Muscle of leg (tissue), 16 donors: ENCODE measurements around the gene OR1S1. TPM values are rescaled to one million over a fixed set of nuclear protein-coding genes. Genes with fewer than 3 reads are reported as not detected.
"Not testable (repeated sequence)": the region's sequence is repeated elsewhere in the genome, so short reads cannot be mapped to it uniquely, and the experiment has no call there.

Source experiments
- DNase-seq: peaks from one replicate; pipeline ENCODE4 v3.0.0; 2013
- H3K27ac ChIP-seq: one replicate; pipeline ENCODE4 v1.5.1; 2013; ENCODE audit warnings: mild to moderate bottlenecking, low read length, control low read depth
- H3K27me3 ChIP-seq: one replicate; pipeline ENCODE4 v1.6.1; 2013; ENCODE audit warnings: low read length; ENCODE audit not compliant: control insufficient read depth, insufficient read depth
- H3K36me3 ChIP-seq: one replicate; pipeline ENCODE4 v1.6.1; 2013; ENCODE audit warnings: low read length; ENCODE audit not compliant: control insufficient read depth, insufficient read depth
- H3K4me1 ChIP-seq: one replicate; pipeline ENCODE4 v1.6.1; 2013; ENCODE audit warnings: low read length; ENCODE audit not compliant: control insufficient read depth, insufficient read depth
- H3K4me3 ChIP-seq: one replicate; pipeline ENCODE4 v1.5.1; 2013; ENCODE audit warnings: low read length, control low read depth
- H3K9me3 ChIP-seq: replicated peaks from 2 replicates; pipeline ENCODE4 v1.6.1; 2013; ENCODE audit warnings: low read depth, low read length; ENCODE audit not compliant: control insufficient read depth
- WGBS: methylation state at CpG from one replicate; pipeline ENCODE4 v1.1.5; 2013; ENCODE audit warnings: missing lambda C conversion rate; ENCODE audit not compliant: insufficient coverage; 5-methylcytosine and 5-hydroxymethylcytosine counted together
- long read RNA-seq, 11 donors: transcript quantifications; one replicate each; lab custom pipeline, GENCODE V29; 2026
- polyA plus RNA-seq, 8 donors: library from polyadenylated mRNA; unstranded; fragments of 120-200 nt; gene quantifications; one replicate each; pipeline versions ENCODE4 v1.2.1 to v1.2.3, GENCODE V29; 2013; ENCODE audit warnings: inconsistent platforms in 1 of 8, low replicate concordance in 1 of 8; ENCODE audit not compliant: insufficient read length in 8 of 8, insufficient read depth in 1 of 8
- total RNA-seq: library from RNA; stranded (reverse); fragments of 120-200 nt; gene quantifications from one replicate; pipeline ENCODE4 v1.2.4, GENCODE V29; 2013

Gene OR1S1
- total RNA-seq (not detected), polyA plus RNA-seq (not detected)
- long read RNA-seq, donor 1: 0 reads
- long read RNA-seq, donor 2: 0 reads
- long read RNA-seq, donor 3: 0 reads
- long read RNA-seq, donor 4: 0 reads
- long read RNA-seq, donor 5: 0 reads
- long read RNA-seq, donor 6: 0 reads
- long read RNA-seq, donor 7: 0 reads
- long read RNA-seq, donor 8: 0 reads
- long read RNA-seq, donor 9: 0 reads
- long read RNA-seq, donor 10: 0 reads
- long read RNA-seq, donor 11: 0 reads

DNA sequence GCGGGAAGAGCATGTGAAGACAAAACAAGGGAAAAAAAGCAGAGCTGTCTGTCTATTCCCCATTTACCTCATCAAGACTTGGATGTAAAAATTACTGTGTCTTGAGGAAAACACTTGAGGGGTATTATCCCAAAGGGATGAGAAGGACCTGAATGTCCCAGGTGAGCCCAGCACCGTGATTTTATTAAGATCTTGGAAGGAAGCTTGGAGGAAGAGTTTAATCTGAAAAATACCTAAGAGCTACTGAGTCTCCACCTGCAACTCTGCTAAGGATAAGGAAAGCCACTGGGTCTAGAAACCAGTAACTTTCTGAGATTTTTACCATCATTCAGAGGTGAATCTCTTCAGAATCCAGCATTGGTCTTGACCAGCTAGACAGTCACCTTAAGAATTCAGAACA, at the start of gene OR1S1:
OR1S1 (plus strand) TSS at position 301 of the 400 bp plus-strand sequence.
- not testable (repeated sequence) for H3K27ac ChIP-seq, H3K36me3 ChIP-seq, H3K9me3 ChIP-seq, H3K27me3 ChIP-seq, H3K4me3 ChIP-seq, DNase-seq, H3K4me1 ChIP-seq
- no CpG with 5 or more reads among the region's 2 CpGs for WGBS

DNA sequence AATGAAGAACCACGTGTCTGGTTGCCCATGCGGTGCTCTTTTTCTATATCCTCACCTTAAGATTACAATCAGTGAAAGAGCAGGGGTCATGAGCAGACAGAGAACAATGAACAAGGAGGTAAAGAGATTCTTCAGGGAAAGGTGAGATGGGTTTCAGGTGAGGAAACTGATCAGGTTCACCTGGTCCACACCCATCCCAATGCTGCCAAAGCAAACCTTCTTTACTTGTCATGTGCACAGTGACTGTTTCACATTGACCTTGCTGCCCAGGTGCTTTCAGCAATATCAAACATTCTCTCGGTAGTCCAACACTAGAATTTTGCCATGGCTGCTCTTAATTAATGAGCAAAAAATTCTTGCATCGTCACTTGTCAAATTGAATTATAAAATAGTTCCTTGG, 48.1 kb upstream of the OR1S1 start:
- H3K36me3 ChIP-seq: no peaks in the 10 kb centered on the region
- H3K4me3 ChIP-seq: no peak overlapping the region
- H3K27ac ChIP-seq: no peak overlapping the region
- no peak for DNase-seq
- 84% methylated on average over 2 of the region's 4 CpGs for WGBS
- no peaks in the 10 kb centered on the region for H3K9me3 ChIP-seq
- H3K27me3 ChIP-seq: no peaks in the 10 kb centered on the region
- no peaks in the 10 kb centered on the region for H3K4me1 ChIP-seq

DNA sequence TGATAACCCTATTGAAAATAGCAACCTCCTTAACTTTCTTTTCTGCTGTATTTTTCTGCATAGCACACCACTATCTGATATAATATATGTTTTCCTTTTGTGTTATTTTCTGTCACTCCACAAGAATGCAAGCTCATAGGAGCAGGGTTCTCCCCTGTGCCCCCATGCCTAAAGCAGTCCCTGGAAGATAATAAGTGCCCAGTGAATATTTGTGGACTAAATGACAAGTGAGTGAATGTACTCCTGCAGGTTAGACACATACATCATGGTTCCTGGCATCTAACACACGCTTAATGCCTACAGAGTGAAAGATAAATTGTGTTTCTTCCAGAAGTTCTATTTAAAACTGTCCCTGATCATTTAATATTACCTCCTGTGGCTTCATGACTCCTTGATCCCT, 47.5 kb upstream of the OR1S1 start:
- H3K36me3 ChIP-seq: no peaks in the 10 kb centered on the region
- H3K27me3 ChIP-seq: no peaks in the 10 kb centered on the region
- WGBS: no CpG with 5 or more reads among the region's 1 CpG
- DNase-seq: no peak
- no peaks in the 10 kb centered on the region for H3K9me3 ChIP-seq
- no peak overlapping the region for H3K27ac ChIP-seq
- no peak overlapping the region for H3K4me3 ChIP-seq
- H3K4me1 ChIP-seq: no peaks in the 10 kb centered on the region

DNA sequence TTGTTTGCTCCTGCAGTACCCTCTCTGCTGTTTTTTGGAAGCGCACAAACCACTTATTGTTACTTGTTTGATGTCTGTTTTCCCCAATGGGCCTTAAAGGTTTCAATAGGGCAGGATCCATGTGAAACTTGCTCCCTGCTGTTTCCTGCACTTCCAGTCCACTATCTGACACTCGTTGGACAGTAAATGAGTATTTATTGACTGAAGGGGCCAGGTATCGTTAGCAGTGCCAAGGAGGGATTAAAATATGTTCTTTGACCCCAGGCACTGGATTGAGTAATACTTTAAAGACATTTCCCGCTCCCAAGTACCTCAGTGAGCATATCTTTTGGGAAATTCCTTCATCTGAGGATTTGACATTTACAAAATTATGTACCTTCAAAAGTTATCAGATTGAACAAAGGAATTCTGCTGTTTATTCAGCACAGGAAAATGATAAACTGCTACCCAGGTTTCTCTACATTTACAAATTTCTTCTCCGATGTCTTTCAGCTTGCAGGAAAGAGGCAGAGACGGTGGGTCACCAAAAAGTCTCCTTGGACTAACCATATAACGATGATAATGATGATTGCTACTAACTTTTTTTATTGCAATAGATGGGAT, 46.9 kb upstream of the OR1S1 start:
- Histone ChIP-seq H3K4me1 (no peaks in the 10 kb centered on the region), H3K4me3 (no peak overlapping the region), H3K27me3 (no peaks in the 10 kb centered on the region), H3K36me3 (no peaks in the 10 kb centered on the region), H3K27ac (no peak overlapping the region), H3K9me3 (no peaks in the 10 kb centered on the region)
- WGBS: 60% methylated on average over 1 of the region's 7 CpGs
- no peak for DNase-seq

DNA sequence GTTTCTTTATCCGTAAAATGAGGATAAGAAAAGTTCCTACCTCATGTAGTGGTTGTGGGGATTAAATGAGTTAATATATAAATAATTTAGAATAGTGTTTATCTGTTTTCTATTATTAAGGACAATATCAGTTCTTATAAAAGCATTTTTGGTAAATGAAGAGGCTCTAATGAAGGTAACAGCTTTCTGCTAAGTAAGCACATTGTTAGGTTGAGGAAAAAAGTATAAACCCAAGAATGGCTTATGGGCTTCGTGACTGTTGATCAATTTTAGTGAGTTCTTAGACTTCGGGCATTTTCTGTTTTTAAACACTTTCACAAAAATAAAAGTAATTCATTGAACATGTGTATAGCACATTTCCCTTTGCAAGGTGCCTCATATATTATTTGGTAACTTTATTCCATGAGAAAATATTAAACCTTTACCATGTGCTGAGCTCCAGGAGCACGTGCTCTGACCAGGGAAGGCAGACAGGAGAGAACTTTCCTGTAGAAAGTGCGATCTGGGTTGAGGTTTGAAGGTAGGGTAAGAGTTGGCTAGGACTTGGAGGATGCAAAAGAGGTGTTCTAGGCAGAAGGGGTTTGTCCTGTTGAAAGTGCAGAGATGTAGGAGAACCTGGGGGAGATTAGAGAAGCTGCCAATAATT, 35.0 kb upstream of the OR1S1 start:
- no peak for DNase-seq
- Histone ChIP-seq H3K27ac (no peak overlapping the region), H3K9me3 (no peaks in the 10 kb centered on the region), H3K27me3 (no peaks in the 10 kb centered on the region), H3K36me3 (no peaks in the 10 kb centered on the region), H3K4me1 (no peaks in the 10 kb centered on the region), H3K4me3 (no peak overlapping the region)
- WGBS: 100% methylated on average over 1 of the region's 5 CpGs

DNA sequence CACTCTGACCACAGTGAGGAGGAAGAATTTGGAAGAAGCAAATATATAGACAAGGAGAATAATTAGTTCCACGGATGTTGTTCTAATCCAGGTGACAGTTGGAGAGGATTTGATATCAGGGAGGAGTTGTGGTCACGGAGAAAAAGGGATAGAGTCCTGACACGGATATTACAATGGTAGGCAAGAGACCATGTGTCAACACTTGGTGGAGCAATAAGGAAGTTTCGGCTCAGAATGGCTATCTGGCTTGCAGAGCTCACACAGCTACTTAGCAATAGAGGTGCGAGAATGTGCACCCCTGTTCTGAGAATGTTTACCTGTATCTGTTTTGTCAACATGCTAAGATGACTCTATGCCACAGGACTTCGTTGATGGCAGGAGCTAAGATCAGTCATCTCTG, 34.1 kb upstream of the OR1S1 start:
- Histone ChIP-seq H3K27ac (no peak overlapping the region), H3K4me3 (no peak overlapping the region), H3K27me3 (no peaks in the 10 kb centered on the region), H3K4me1 (no peaks in the 10 kb centered on the region), H3K36me3 (no peaks in the 10 kb centered on the region), H3K9me3 (no peaks in the 10 kb centered on the region)
- WGBS: 81% methylated on average over 4 of the region's 6 CpGs
- no peak for DNase-seq

DNA sequence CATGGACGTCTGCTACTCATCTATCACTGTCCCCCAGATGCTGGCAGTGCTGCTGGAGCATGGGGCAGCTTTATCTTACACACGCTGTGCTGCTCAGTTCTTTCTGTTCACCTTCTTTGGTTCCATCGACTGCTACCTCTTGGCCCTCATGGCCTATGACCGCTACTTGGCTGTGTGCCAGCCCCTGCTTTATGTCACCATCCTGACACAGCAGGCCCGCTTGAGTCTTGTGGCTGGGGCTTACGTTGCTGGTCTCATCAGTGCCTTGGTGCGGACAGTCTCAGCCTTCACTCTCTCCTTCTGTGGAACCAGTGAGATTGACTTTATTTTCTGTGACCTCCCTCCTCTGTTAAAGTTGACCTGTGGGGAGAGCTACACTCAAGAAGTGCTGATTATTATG, 32.9 kb upstream of the OR1S1 start:
- 73% methylated on average over 7 of the region's 7 CpGs for WGBS
- H3K27ac ChIP-seq: no peak overlapping the region
- H3K4me1 ChIP-seq: no peaks in the 10 kb centered on the region
- no peaks in the 10 kb centered on the region for H3K36me3 ChIP-seq
- no peaks in the 10 kb centered on the region for H3K9me3 ChIP-seq
- no peak overlapping the region for H3K4me3 ChIP-seq
- H3K27me3 ChIP-seq: no peaks in the 10 kb centered on the region
- DNase-seq: no peak

DNA sequence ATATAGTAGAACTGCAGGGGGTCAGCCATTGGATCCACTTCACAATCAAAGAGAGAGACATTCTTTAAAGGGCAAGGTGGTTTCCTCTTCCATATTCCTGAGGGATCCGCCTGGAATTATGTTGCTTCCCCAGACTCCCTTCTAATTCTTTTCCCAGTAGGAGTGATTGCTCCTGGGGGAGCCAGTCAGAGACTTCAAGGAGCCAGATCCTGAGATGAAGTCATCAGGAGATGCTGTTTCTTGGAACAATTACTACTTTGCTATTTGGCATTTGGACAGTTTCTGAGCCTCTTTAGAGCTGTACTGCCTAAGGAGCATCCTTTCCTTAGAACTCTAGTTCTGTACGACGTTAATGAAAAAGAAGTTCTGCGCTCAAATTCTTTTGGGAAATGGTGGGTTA, 25.6 kb upstream of the OR1S1 start:
- H3K27ac ChIP-seq: no peak overlapping the region
- no peaks in the 10 kb centered on the region for H3K4me1 ChIP-seq
- no peaks in the 10 kb centered on the region for H3K27me3 ChIP-seq
- no peaks in the 10 kb centered on the region for H3K9me3 ChIP-seq
- no CpG with 5 or more reads among the region's 4 CpGs for WGBS
- no peak overlapping the region for H3K4me3 ChIP-seq
- H3K36me3 ChIP-seq: no peaks in the 10 kb centered on the region
- peak; percentile 17 for DNase-seq

DNA sequence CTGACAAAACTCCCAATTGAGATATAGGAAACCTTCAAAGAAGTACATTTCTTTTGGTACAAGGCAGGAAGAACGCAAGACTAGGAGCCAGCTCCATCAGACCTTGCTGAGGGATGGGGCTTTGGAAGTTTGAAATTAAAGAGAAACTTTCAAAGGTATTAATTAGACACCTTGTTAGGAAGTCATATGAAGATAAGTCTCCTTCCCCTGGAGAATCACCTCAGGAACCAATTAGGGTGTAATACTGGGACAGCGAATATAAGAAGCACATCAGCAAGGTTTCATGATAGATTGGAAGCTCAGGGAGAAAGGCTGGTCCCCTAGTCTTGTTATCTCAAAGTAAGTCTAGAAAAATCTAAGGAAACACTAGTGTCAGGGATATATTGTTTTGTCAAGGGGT, 23.8 kb upstream of the OR1S1 start, which contains the start of gene OR9Q2:
OR9Q2 (plus strand) TSS at position 301 of the 400 bp plus-strand sequence. CDS start 1,421 bp downstream, outside the sequence.
- DNase-seq: no peak
- Histone ChIP-seq H3K4me3 (no peak within 1 kb of the TSS), H3K36me3 (no peaks in the 10 kb centered on the region), H3K27ac (no peak within 1 kb of the TSS), H3K9me3 (no peaks in the 10 kb centered on the region), H3K27me3 (no peaks in the 10 kb centered on the region), H3K4me1 (no peaks in the 10 kb centered on the region)
- WGBS: no CpG with 5 or more reads among the region's 2 CpGs

DNA sequence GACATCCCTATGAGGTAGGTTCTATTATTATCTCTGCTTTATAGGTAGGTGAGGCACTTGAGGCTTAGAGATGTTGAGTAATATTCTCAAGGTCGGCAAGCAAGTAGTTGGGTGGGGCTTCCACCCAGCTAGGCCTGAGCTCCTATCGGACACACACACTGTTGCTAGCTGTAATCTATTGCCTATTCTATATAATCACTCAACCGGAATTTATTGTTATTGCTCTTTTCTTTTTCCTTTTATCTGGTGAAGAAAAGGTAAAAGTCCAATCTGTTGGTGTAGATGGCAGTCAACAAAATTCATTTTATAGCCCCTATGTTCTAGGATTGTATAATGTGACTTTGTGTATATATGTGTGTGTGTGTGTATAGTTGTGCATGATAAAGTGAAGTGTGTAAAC, 20.3 kb upstream of the OR1S1 start:
- Histone ChIP-seq H3K27ac (no peak overlapping the region), H3K4me3 (no peak overlapping the region), H3K36me3 (no peaks in the 10 kb centered on the region), H3K27me3 (no peaks in the 10 kb centered on the region), H3K9me3 (no peaks in the 10 kb centered on the region), H3K4me1 (no peaks in the 10 kb centered on the region)
- no peak for DNase-seq
- no CpG with 5 or more reads among the region's 3 CpGs for WGBS
